ENCODE data around the gene HEPH.

- TF ChIP-seq, protein P1, sequence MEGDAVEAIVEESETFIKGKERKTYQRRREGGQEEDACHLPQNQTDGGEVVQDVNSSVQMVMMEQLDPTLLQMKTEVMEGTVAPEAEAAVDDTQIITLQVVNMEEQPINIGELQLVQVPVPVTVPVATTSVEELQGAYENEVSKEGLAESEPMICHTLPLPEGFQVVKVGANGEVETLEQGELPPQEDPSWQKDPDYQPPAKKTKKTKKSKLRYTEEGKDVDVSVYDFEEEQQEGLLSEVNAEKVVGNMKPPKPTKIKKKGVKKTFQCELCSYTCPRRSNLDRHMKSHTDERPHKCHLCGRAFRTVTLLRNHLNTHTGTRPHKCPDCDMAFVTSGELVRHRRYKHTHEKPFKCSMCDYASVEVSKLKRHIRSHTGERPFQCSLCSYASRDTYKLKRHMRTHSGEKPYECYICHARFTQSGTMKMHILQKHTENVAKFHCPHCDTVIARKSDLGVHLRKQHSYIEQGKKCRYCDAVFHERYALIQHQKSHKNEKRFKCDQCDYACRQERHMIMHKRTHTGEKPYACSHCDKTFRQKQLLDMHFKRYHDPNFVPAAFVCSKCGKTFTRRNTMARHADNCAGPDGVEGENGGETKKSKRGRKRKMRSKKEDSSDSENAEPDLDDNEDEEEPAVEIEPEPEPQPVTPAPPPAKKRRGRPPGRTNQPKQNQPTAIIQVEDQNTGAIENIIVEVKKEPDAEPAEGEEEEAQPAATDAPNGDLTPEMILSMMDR (IDR thresholded peaks at IDR 0.05) = no peak
- TF ChIP-seq POLR2A (IDR thresholded peaks at IDR 0.05) (no peak), POLR2AphosphoS5 (IDR thresholded peaks at IDR 0.05) (no peak), EP300 (IDR thresholded peaks at IDR 0.05) (no peak)
Measured at GRCh38 chrX:66150163-66150562, 13.9 kb upstream of the HEPH start.

All from upper lobe of left lung (tissue), 4 donors.